Effector CD4-positive, alpha-beta T cell (primary cell): ENCODE measurements around the gene BMS1.
A peak's percentile ranks its signal among the peaks of the same experiment; 100 is the strongest.
"Not testable (repeated sequence)": the region's sequence is repeated elsewhere in the genome, so short reads cannot be mapped to it uniquely, and the experiment has no call there.

Source experiments
- DNase-seq: peaks from one replicate; pipeline ENCODE4 v3.0.0-alpha.2; 2020

The BMS1 gene

DNA sequence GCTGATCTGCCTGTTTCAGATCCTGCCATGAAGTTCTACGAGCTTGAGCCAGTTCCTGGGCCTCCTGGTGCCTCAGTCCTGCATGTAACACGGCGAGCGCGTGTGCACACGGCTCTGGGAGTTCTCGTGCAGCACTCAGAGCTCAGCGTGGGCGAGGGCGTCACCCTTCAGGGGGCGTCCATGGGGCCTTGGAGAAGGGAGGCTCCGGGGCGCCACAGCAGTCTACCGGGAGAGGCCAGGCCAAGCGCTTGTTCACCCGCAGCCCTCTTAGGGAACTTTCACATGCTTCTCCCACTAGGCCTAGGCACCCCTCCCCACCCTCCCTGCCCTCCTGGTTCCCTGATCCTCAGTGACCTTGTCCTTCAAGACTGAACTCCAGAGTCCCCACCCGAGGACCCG lies 83.1 kb downstream of the BMS1 start:
- no peak for DNase-seq

- DNase-seq: peak; percentile 17
These were observed 83.8 kb downstream of the BMS1 start for GRCh38 chr10:42866115-42866995.

DNA sequence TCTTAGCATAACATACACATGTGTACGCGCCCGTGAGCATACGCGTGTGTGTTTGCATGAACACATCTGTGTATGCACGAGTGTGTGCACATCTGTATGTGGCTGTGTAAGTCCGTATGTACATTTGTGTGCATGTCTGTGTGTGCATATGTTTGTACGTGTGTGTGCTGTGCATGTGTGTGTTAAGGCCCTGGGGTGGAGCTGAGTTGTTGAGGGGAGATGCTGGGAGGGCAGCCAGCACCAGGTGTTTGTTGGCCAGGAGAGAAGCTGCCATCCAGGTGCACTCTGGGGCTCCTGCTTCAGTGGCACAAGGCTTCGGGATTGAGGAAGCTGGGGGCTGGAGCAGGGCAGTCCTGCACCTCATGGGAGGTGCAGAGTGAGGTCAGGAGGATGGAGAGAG lies 85.0 kb downstream of the BMS1 start:
- no peak for DNase-seq

DNA sequence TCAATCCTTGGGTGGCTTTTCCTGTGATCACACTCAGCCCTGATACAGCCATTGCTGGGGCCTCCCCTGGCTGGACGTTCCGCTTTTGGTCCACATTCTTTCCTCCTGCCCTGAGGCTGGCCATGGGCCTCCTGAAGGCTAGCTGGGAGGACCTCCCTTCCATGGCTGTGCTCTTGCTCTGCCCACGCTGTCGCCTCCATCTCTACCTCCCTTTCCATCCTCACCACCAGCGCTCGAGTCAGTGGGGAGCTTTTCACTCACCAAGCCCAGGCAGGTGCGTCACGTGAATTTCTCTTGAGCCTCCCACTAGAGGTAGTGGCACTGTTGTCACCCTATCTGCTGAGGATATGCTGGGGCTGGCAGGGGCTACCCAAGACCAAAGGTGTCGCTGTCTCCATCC lies 85.9 kb downstream of the BMS1 start:
- no peak for DNase-seq

DNA sequence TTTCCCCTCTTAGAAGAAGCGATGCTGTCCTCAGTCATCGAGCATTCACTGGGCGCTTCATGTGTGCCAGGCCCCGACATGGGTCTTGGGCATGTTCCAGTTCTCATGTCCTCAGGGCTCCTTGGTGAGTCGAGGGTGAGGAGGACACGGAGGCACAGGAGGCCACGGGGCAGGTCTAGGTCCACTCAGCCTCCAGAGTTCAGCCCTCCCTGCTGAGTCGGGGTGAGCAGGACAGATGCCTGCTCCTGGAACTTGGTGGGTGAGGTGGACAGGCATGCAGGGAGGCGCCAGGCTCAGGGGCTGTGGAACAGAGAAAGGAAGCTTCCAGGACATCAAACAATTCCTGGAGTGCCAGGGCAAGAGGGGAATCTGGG lies 87.4 kb downstream of the BMS1 start:
- no peak for DNase-seq

- not testable (repeated sequence) for DNase-seq
These were observed 88.6 kb downstream of the BMS1 start for GRCh38 chr10:42871138-42871641.

GRCh38 chr10:42871823-42872222 lies 89.2 kb downstream of the BMS1 start:
- no peak for DNase-seq

DNA sequence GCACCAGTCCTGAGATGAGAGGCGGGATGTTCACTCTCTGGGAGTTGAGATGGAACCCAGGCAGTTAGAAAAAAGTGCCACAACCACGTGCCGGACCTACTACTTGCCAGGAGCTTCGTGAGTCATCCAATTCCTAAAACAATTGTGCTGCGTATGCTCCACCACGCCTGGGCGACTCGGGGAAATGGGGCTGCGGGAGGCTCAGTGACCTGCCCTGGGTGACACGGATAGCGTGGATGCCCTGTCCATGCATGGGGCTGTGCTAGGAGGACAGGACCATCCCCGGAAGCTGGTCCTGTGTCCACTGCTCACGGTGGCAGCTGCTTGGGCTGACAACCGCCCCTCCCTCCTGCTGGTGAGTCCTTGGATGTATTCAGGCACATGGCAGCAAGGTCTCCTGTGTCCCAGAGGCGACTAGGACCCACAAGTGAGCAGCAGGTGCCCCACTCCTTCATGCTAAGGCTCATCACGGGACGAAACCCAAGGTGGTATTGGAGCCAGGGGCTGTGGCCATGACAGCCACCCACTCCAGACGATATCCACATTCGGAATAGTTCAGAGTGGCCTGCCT lies 90.4 kb downstream of the BMS1 start:
- no peak for DNase-seq

DNA sequence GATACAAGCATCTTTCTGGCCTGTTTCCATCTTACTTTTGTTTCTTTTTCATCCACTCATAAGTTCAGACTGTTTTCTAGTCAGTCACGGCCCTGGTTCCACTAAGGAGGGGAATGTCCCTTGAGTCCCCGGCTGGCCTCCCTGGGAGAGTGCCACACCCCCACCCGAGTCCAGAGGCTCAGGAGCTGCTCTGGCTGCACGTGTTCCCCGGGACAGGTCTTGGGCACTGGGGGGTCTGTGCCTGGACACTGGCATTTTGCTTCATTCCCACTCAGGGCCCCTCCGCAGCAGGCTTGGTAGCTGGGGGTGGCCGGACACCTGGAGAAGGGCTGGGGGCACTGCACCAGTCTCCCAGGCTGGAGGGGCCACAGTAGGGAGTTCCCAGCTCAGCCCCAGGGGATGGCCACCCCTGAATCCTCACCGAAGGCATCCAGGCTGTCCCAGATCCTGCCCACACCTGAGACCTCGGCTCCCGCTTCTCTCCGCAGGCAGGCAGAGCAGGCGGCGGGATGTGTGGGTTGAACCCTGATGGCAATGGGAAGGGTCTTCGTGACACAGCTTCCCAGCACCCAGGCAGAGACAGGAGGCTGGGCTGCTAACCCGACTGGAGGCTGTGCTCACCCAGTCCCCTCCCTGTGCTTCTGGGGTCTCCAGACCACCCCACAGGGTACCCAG lies 92.3 kb downstream of the BMS1 start:
- no peak for DNase-seq

- no peak for DNase-seq
These were observed 92.8 kb downstream of the BMS1 start for GRCh38 chr10:42875388-42875755.

- DNase-seq: no peak
These were observed 93.3 kb downstream of the BMS1 start for GRCh38 chr10:42875798-42876341.

GRCh38 chr10:42876476-42876875 lies 93.9 kb downstream of the BMS1 start:
- no peak for DNase-seq

GRCh38 chr10:42876945-42877344 lies 94.3 kb downstream of the BMS1 start:
- DNase-seq: no peak

GRCh38 chr10:42877496-42878030 lies 95.0 kb downstream of the BMS1 start:
- DNase-seq: no peak

DNA sequence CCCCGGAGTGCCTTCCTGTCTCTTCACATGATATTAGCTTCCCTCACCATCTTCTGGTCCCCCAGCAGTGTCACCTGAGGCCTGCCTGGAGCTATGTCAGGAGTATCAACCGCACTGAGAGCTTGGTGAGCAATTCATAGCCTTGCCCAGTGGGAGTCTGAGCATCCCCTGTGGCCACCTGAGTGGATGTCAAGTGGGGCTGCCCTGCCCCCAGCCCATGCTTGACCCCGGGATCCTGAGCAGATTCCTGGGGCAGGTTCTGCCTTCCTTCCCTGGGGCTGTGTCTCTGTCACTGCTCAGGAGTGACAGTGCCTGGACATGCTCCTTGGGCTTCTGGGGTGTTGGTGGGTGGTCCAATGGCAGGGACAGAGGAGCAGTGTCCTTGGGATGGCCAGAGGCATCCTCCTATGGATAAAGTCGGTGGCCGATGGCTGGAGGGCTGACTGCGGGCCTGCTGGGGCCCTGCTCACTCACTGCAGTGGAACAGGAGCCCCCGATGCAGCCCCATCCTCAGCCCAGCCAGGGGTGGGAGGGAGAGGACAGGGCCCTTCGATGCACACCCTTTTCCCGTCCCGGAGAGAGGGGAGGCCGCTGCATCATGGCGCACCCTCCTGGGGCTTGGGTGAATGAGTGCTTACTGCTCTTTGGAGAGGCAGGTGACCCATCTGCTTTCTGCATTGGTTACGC lies 95.7 kb downstream of the BMS1 start:
- DNase-seq: no peak

GRCh38 chr10:42878821-42879195 lies 96.2 kb downstream of the BMS1 start:
- no peak for DNase-seq

DNA sequence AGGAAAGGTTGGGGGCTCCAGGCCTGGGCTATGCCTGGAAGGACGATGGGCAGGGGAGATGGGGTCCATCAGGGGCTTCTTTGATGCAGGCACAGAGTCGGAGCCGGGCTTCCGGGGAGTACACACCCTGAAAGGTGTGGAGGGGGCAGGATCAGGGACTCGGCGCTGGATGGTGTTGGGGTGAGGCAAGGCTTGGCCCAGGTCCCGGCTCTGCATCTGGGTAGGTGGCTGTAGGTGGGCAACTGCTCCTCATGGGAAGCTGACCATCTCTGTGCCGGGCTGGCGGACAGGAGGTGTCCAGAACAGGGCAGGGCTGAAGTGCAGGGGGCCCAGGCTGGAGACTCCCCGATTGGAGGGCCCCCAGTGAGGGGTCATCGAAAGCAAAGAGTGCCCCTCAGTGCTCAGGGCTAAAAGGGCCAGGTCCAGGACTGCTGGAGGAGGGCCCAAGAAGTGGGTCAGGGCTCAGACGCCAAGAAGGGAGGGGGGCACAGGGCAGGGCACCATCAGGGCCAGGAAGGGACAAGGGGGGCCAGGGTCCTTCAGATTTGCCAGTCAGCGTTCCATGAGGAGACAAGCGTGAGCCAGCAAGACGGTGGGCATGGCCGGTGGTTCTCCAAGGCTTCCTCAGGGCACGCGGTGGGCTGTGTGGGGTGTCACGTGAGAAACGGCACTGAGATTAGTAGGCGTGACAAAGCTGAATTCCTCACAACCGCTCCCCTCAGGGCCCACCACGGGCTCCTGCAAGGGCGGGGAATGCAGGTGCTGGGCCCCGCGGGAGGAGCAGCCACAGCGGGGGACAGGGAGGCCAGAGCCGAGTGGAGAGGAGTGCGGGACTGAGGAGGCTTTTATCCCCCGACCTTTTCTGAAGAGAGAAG lies 97.0 kb downstream of the BMS1 start:
- DNase-seq: no peak

DNA sequence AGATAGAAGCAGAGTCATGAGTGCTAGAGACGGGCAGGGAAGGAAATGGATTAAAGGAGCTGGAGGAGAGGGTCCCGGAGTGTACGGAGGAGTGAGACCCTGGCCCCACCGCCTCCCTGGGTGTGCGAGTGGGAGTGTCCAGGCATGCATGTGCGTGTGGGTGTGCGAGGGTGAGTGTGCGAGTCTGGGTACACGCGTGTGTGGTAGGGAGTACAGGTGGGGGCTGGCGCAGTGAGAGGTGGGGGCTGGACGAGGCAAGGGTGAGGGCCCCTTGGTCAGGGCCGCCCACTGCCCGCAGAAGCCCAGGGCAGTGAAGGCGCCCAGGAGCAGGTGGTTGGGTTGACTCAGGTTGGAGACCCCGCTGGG lies 97.6 kb downstream of the BMS1 start:
- DNase-seq: no peak

DNA sequence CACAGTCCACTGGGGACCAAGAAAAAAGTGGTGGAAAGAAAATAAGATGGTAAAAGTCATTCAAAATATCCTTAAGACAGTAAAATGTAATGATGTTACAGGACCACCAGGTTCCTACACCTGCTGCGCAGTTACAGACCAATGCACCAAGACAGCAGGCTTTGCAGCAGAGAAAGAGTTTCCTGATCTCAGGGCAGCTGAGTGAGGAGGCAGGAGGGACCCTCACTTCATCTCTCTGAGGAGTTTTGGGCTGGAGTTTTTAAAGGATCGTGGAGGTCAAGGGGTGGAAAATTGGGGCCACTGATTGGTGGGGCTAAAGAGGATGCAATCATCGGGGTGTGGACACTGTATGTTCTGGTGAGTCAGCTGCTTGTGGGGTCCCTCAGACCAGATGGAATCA lies 100.0 kb downstream of the BMS1 start:
- DNase-seq: no peak
